GM21390 (cell line): ENCODE data around the gene STAG3.
"Not testable (repeated sequence)": the region's sequence is repeated elsewhere in the genome, so short reads cannot be mapped to it uniquely, and the experiment has no call there.

Experiments used
- ATAC-seq: cut with Tn5 transposase; IDR thresholded peaks from one replicate; pipeline ENCODE4 v1.9.1; 2021; ENCODE audit not compliant: unreplicated experiment

The STAG3 gene

DNA sequence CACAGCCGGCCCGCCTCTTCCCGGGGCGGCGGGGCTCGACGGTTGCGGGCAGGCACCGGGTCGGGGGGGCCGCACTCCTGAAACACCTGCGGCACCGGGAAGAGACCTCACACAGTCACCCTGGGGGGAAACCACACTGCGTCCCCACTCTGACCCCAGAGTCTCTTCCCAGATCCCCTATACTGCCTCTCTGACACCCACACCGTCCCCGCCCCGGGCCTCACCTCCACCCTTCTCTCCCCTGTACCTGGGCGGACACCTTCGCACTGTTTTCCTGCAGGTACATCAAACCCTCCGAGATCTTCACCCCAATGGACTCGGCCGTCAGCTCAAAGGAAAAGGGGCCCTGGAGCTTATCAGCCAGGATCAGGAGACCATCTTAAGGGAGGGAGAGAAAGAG, 5.9 kb upstream of the STAG3 start:
- ATAC-seq, result no peak

DNA sequence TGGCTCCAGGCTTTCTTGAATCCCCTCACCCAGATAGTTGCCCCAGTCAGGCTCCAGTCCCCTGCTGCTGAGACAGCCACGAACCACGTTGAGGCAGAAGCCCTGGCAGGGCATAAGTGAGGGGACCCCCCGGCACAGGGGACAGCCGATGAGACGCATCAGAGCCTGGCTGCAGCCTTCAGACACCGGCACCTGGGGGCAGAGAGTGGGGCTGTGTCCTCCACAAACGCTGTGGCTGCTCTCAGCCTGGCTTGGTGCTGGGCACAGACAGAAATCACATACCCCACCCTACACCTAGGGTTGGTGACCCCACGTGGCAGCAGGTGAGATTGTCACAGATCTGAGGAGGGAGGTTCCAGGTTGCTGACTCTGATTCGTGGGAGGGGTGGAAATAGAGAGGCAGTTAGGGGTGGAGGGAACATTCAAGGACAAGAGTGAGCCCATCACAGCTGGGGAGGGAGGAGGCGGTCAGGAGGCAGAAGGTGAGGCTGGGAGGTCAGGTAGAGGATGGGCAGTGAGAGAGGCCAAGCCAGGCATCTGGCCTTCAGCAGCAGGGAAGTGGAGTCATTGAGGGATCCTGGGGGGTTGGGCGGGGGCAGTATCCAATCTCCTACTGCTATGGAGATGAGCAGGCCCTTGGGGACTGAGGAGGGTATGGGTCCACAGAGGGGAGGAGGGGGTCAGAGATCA, 3.8 kb upstream of the STAG3 start:
- no peak for ATAC-seq

DNA sequence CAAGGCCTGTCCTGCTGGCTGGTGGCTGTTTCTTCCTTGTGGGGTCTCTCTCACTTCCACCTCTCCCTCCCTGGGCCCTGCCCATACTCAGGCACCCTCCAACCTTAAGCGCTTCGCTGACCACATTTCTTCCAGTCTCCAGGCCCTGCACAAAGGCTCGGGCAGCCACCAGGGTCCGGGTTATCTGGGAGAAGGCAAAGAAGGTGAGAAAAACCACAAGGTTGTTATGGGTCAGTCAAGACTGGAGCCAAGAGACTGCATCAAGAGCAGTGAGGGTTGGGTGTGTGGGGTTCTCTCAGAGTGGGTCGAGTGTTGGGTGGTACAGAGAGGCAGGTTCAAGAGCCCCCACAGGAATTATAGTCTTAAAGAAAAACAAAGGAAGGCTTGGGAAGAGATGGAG, 3.1 kb upstream of the STAG3 start:
- ATAC-seq, result no peak

DNA sequence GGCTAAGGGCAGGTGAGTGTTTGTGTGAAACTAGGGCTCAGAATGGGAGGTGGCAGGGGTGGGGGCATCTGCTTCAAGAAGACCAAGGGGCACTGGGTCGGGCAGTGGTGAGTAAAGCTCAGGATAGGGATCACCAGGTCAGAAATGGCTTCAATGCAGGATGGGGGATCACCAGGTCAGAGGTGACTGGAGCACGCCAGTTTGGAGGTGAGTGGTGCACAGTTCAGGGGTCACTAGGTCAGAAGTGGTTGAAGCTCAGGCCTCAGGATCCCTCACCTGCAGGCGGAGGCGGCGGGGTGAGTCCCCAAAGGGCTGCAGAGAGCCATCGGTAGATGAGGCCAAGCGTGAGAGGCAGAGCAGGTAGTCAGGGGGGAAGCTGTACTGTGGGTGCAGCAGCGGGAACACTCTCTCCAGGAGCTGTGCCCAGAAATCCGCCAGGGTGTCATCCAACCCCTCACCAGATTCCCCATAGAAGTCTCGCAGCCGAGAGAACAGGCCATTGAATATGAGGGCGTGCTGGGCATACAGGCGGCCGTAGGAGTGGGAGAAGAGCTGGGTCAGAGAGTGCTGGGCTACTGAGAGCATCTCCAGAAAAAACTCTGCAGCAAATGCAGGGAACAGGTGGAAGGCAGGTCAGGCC, 2.3 kb upstream of the STAG3 start:
- ATAC-seq, result no peak

DNA sequence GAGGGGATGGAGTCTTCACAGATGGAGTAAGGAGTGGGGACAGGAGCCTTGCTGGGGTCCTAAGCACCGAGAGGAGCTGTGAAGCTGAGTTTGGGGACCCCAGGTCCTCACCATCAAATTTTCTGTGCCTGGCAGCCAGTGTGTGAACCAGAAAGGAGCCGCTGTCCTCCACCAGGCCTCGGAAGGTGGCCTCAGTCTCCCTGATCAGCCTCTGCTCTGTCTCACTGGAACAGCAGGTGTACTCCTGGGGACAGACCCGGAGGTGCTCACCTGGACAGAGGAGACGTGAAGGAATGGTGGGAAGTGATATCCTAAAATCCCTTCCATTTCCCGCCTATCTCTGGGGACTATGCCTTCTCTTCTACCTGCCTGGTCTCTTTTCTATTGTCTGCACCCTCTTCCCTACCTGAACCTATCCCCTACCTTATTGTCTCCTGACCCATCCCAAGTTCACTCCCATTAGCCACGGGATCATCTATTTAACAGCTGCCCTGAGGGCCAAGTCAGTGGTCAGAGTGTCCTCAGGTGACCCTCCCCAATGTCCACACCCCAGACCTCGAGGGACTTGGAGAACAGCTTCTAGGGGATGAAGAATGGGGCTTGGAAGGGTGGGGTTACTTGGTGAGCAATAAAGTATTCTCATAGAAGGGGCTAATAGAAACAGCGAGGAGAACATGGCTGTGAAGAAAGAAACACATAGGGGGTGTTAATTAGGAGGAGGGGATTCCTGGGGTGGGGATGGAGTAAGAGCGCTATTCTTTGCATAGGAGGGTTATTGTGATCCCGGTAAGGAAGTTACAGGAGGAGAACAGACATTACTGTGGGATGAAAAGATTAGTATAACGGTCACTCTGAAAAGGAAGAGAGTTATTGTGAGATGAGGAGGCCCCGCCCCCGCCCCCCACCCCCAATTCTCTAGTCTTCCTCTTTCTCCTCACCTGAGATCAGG, 1.3 kb upstream of the STAG3 start:
- ATAC-seq, result no peak

DNA sequence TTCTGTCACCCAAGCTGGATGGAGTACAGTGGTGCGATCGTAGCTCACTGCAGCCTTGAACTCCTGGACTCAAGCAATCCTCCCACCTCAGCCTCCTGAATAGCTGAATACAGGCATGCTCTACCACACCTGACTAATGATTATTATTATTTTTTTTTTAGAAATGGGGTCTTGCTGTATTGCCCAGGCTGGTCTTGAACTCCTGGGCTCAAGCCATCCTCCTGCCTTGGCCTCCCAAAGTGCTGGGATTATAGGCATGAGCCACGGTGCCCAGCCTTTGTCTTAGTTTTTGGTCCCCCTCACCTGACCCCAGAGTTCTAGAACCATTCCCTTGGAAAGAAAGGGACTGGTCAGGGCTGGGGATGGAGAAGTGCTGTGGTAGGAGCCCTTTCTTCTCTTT, 2.4 kb downstream of the STAG3 start:
- not testable (repeated sequence) for ATAC-seq

DNA sequence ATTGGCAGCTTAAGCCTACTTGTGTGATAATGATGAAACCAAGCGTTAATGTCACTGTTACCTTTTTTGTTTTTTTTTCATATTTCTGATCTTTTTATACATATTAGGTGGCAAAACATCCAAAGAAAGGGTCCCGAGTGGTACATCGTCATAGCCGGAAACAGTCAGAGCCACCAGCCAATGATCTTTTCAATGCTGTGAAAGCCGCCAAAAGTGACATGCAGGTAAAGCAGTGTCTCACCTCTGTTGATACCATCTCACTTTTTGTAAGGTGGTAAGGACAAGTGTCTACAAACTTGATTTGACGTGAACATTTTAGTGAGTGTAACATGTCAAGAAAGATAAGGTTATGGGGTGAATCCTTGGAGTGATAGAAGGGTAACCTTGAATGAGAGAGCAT, 4.9 kb downstream of the STAG3 start:
- ATAC-seq, result not testable (repeated sequence)

DNA sequence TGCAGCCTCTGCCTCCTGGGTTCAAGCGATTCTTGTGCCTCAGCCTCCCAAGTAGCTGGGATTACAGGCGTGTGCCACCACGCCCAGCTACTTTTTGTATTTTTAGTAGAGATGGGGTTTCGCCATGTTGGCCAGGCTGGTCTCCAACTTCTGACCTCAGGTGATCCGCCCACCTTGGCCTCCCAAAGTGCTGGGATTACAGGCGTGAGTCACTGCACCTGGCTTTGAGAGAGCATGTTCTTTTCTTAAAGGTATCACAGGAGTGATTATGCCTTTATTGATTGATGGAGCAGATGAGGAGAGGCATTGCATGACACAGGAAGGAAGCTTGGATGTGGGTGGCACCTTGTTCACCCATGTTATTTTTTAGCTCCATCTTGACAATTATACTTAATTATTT, 5.4 kb downstream of the STAG3 start:
- ATAC-seq, result not testable (repeated sequence)

DNA sequence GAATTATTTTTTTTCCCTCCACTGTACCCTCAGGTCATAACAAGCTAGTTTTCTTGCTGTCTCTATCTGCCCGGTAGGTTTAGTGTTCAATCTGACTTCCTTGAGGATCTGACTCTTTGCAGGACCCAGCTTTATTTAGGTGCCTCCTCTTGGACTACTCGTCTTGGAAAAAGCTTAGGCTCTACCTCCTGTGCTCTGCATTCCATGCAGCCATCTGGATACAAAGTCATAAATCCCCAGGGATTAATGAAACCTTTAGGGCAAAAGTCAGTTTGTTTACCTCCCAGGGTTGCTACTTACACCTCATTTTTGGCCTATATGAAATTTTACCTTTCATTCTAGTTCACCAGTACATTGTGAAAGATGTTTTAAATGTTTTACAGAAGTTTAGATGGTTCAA, 8.0 kb downstream of the STAG3 start:
- no peak for ATAC-seq

DNA sequence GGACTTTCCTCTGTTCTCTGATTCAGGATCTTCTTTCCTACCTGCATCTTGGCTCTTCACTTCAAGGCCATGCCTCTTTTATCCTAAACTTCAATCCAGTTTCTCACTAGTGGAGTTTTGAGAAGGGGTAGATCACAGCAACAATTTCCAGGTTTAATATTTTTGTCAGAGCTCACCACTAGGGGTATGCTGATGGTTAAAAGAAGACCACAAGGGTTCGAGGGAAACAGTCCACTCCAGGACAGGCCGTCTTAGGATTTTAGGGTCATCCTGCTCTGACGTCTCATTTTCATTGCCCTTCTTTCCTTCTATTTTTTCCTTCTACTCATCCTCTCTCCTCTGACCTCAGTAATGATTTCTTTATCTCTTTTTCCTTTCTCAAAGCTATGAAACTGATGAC, 11.3 kb downstream of the STAG3 start:
- no peak for ATAC-seq

DNA sequence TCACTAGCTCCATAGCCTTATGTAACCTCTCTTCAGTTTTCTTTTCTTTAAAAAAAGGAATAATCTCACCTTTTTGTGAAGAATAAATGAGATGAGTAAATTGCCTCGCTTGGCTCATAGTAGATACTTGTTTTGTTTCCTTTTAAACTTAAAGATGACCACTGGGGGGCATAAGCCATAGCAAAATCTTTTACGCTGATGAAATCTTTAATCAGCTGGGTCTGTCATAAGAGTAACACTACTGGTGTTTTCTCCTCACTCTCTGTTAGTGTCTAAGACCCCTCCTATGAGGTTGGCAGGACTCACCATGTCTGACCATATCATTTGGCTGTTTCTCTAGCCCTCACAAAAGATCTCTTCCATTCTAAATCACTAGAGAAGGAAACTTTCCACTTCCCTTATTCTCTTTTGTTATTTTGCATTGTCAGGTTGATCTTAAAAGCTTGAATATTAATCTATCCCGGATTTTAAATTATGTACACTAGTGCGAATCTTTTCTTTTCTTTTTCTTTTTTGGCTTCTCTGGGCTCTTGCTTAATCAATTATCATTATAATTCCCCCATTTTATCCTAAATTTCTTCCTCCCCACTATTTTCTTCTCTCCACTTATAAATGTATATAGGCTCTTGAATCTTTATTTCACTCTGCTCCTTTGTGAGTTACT, 12.5 kb downstream of the STAG3 start:
- no peak for ATAC-seq

DNA sequence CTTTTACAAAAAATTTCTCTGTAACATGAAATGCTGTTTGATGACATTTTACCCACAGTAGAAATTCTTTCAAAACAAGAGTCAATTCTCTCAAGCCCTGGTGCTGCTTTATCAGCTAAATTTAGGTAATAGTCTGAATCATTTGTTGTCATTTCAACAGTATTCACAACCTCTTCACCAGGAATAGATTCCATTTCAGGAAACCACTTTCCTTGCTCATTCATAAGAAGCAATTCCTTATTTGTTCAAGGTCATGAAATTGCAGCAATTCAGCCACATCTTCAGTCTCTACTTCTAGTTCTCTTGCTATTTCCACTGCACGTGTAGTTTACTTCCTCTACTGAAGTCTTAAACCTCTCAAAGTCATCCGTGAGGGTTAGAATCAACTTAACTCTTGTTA, 14.1 kb downstream of the STAG3 start:
- ATAC-seq, result no peak

DNA sequence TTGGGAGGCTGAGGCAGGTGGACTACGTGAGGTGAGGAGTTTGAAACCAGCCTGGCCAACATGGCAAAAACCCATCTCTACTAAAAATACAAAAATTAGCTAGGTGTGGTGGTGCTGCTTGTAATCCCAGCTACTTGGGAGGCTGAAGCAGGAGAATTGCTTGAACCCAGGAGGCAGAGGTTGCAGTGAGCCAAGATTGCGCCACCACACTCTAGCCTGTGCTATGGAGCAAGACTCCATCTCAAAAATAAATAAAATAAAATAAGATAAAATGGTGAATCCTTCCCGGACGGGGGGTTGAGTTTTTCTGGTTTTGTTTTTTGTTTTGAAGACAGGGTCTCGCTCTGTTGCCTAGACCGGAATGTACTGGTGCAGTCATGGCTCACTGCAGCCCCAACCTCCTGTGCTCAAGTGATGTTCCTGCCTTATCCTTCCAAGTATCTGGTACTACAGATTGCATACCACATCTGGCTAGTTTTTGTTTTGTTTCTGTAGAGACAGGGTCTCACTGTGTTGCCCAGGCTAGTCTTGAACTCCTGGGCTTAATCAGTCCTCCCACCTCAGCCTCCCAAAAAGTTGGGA, 14.7 kb downstream of the STAG3 start:
- not testable (repeated sequence) for ATAC-seq

DNA sequence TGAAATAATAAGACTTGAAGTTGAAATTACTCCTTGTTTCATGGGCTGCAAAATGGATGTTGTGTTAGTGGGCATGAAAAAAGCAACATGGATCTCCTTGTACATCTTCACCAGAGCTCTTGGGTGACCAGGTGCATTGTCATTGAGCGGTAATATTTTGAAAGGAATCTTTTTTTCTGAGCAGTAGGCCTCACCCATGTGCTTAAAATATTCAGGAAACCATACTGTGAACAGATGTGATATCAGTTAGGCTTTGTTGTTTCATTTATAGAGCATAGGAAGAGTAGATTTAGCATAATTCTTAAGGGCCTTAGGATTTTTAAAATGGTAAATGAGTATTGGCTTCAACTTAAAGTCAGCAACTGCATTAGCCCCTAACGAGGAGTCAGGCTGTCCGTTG, 15.3 kb downstream of the STAG3 start:
- no peak for ATAC-seq

DNA sequence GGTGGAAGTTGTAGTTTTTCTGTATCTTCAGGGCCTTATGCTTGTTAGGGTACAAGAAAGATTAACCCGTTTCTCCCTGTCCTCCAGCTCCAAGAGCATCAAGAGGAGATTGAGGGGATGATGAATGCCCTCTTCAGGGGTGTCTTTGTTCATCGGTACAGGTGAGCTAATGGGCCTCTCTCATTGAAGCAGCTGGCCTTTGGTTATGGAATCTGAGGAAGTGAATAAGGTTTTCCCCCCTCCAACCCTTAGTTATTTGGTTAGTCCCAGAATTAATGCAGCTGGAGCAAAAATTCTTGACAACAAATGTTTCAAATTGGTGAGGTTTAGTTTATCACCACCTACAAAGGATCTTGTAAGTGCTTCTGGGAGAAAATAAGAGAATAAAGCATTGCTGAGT, 17.5 kb downstream of the STAG3 start:
- ATAC-seq, result no peak

DNA sequence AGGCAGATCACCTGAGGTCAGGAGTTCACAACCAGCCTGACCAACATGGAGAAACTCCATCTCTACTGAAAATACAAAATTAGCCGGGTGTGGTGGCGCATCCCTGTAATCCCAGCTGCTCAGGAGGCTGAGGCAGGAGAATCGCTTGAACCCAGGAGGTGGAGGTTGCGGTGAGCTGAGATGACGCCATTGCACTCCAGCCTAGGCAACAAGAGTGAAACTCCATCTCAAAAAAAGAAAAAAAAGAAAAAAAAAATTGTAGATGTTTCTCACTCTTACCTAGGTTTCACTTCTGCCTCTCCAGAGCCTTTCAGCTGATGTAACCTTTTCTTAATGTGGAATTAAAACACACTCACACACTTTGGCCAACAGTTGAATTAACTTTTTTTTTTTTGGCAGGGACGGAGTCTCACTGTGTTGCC, 18.2 kb downstream of the STAG3 start:
- not testable (repeated sequence) for ATAC-seq

DNA sequence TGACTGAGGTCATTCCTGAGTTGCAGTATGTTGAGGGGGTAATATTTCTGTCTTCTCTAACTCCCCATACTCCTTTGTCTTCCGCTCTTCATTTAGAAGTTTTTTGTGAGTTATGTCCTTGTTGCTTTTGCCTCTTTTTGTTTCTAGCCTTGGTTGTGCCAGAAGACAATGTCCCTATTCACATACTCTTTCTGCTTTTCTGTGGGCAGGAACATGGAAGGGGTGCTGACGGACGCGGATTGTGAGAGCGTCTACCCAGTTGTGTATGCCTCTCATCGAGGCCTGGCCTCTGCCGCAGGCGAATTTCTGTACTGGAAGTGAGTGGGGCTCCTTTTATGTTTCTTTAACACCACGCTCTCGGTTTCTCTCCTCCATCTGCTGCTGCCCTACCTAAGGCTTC, 20.5 kb downstream of the STAG3 start:
- no peak for ATAC-seq

DNA sequence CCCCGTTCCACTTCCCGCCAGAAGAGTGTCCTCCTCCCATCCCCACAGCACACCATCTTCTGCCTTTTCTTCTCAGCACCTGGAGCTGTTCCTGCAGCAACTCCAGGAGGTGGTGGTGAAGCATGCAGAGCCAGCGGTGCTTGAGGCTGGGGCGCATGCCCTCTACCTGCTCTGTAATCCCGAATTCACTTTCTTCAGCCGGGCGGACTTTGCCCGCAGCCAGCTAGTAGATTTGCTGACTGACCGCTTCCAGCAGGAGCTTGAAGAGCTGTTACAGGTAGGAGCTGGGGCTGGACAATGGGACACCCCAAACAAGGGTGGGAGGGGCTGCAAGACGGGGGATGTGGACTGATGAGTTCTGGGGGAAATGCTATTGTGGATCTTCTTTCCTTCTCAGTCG, 23.0 kb downstream of the STAG3 start:
- no peak for ATAC-seq

DNA sequence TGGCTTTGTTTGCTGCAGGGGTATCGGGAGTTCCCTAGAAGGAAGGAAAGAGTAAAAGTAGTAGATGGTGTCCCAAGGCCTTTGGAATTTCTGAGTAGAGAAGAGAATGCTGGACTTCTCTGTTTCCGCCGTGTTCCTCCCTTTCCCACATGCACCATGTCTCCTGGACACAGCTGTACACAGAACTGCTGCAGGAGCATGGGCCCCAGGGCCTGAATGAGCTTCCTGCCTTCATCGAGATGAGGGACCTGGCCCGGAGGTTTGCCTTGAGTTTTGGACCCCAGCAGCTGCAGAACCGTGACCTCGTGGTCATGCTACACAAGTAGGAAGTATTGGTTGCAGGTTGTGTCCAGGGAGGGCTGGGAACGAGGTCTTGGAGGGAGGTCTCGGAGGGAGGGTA, 26.7 kb downstream of the STAG3 start:
- no peak for ATAC-seq

DNA sequence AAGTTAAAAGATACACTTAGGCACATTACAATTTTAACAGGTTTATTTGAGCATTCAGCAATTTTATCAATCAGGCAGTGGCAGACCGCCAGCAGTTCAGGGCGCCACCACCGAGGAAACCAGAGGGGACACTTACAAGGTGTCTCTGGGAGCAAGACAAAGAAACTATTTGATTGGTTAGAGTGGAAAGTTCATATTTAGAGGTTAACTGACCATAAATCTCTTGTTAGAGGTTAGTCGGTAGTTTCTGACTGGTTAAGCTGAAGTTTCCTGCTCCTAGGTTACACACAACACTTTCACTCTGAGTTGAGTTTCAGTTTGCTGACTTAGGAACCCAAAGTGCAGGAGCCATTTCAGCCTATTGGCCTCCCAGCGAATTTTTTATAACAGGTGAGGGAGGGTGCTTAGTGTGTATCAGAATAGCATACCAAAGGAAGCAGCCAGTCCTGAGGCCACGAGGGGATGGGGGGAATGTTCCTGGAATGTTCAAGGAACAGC, 31.2 kb downstream of the STAG3 start:
- peak; percentile 68 for ATAC-seq

DNA sequence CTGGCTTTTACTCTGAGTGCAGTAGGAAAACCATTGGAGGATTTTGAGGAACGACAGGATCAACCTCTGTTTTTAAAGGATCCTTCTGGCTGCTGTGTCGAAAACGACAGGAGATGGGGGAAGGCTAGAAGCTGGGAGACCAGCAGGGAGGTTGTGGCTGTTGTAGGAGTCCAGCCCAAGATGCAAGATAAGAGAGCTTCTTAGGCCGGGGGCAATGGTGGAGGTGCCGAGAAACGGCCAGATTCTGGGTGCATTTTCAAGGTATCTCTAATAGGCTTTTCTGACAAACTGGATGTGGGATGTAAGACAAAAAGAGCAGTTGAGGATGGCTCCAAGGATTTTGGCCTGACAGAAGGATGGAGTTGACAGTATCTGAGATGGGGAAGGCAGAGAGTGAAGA, 31.8 kb downstream of the STAG3 start:
- ATAC-seq, result no peak
